Measurements from ENCODE around the gene RNASE7. TPM values are rescaled to one million over a fixed set of nuclear protein-coding genes. Genes with fewer than 3 reads are reported as not detected.

The RNASE7 gene
- total RNA-seq (not detected), polyA plus RNA-seq (not detected)
- long read RNA-seq, donor 1, result 0 reads
- long read RNA-seq, donor 2, result 0 reads
- long read RNA-seq, donor 3, result 0 reads

- no peak within 1 kb of the TSS for H3K4me3 ChIP-seq
- DNase-seq, result no peak
- 71 to 74% (median 72%) methylated on average over 11 of the region's 11 CpGs for WGBS, 3 donors
- no peaks in the 10 kb centered on the region for H3K27me3 ChIP-seq
- intact Hi-C loops (cut with DNase I), result loop anchor here in 2 of 4 donors (2.0 to 10.0 kb wide), 2 partner anchors 27 to 47 kb away; partner anchors contain the start of gene SLC39A2 (in 1 of the 2)
- no peak for TF ChIP-seq CTCF (IDR thresholded peaks at IDR 0.05)
- no peak for TF ChIP-seq POLR2A (IDR thresholded peaks at IDR 0.05)
- TF ChIP-seq EP300 (IDR thresholded peaks at IDR 0.05), result no peak
- H3K9me3 ChIP-seq, result no peaks in the 10 kb centered on the region
- no peak within 1 kb of the TSS for H3K27ac ChIP-seq
- H3K36me3 ChIP-seq, result no peaks in the 10 kb centered on the region
- H3K4me1 ChIP-seq (ENCODE audit: insufficient read depth), result peaks cover 8% of the 10 kb centered on the region
These were observed at the start of gene RNASE7 for GRCh38 chr14:21041676-21042433. TSS of gene RNASE7 (plus strand) at chr14:21042362. CDS start at chr14:21042993, 631 bp downstream.

GRCh38 chr14:20996521-20996920 lies 45.6 kb upstream of the RNASE7 start:
- no peaks in the 10 kb centered on the region for H3K36me3 ChIP-seq
- TF ChIP-seq POLR2A (IDR thresholded peaks at IDR 0.05) (no peak), EP300 (IDR thresholded peaks at IDR 0.05) (no peak), CTCF (IDR thresholded peaks at IDR 0.05) (no peak)
- peaks cover 1% of the 10 kb centered on the region for H3K4me1 ChIP-seq (ENCODE audit: insufficient read depth)
- no peaks in the 10 kb centered on the region for H3K27me3 ChIP-seq
- no peak for DNase-seq
- no peaks in the 10 kb centered on the region for H3K9me3 ChIP-seq
- no peak overlapping the region for H3K27ac ChIP-seq
- WGBS, 3 donors, result 74 to 82% (median 80%) methylated on average over 14 of the region's 14 CpGs
- H3K4me3 ChIP-seq, result no peak overlapping the region
- intact Hi-C loops (cut with DNase I), result loop anchor here in 1 of 4 donors (10.0 kb wide), 1 partner anchor 48 kb away; the partner anchor contains the start of gene RNASE7

GRCh38 chr14:20997115-20997514 lies 45.0 kb upstream of the RNASE7 start:
- Histone ChIP-seq H3K9me3 (no peaks in the 10 kb centered on the region), H3K27me3 (no peaks in the 10 kb centered on the region), H3K4me1 (ENCODE audit: insufficient read depth) (no peaks in the 10 kb centered on the region), H3K27ac (no peak overlapping the region), H3K36me3 (no peaks in the 10 kb centered on the region), H3K4me3 (no peak overlapping the region)
- WGBS, 3 donors, result 47 to 70% (median 61%) methylated on average over 4 of the region's 4 CpGs
- intact Hi-C loops (cut with DNase I), result loop anchor here in 1 of 4 donors (10.0 kb wide), 1 partner anchor 48 kb away; the partner anchor contains the start of gene RNASE7
- no peak for TF ChIP-seq EP300 (IDR thresholded peaks at IDR 0.05)
- TF ChIP-seq CTCF (IDR thresholded peaks at IDR 0.05), result no peak
- TF ChIP-seq POLR2A (IDR thresholded peaks at IDR 0.05), result no peak
- no peak for DNase-seq

- Histone ChIP-seq H3K4me3 (no peak overlapping the region), H3K27ac (no peak overlapping the region), H3K9me3 (no peaks in the 10 kb centered on the region), H3K4me1 (ENCODE audit: insufficient read depth) (no peaks in the 10 kb centered on the region), H3K27me3 (no peaks in the 10 kb centered on the region), H3K36me3 (no peaks in the 10 kb centered on the region)
- intact Hi-C loops (cut with DNase I), result loop anchor here in 1 of 4 donors (10.0 kb wide), 1 partner anchor 47 kb away; the partner anchor contains the start of gene RNASE7
- TF ChIP-seq CTCF (IDR thresholded peaks at IDR 0.05) (no peak), POLR2A (IDR thresholded peaks at IDR 0.05) (no peak), EP300 (IDR thresholded peaks at IDR 0.05) (no peak)
- no peak for DNase-seq
- 65 to 78% (median 73%) methylated on average over 6 of the region's 6 CpGs for WGBS, 3 donors
These were observed 44.6 kb upstream of the RNASE7 start for GRCh38 chr14:20997564-20997963.
